PC-9 (cell line): Measurements from ENCODE around the gene ADGRB3. TPM values are rescaled to one million over a fixed set of nuclear protein-coding genes. Genes with fewer than 3 reads are reported as not detected.

Experiments
- BruUV-seq: library from RNA; stranded (reverse); fragments of 400-500 nt; replicated peaks from 2 replicates; lab custom pipeline; 2021; lab: Mats Ljungman, UMichigan
- CTCF ChIA-PET: fragments of 300-600 bp; sonication (Branson Sonifier 250); formaldehyde crosslinking; loops from one replicate; lab custom pipeline; 2022; ENCODE audit warnings: antibody characterized with exemption; lab: Charles Lee
- POLR2A ChIA-PET: fragments of 300-600 bp; sonication (Branson Sonifier 250); formaldehyde crosslinking; loops from one replicate; lab custom pipeline; 2022; ENCODE audit warnings: antibody characterized with exemption; ENCODE audit not compliant: unreplicated experiment; lab: Charles Lee
- DNase-seq, 2 experiments: peaks; one replicate each; pipeline versions ENCODE4 v3.0.0 to v3.0.0-alpha.2; 2015 to 2022; ENCODE audit warnings: mixed read lengths in 1 of 2
- H2AFZ ChIP-seq: fragments of 200-600 bp; sonication (generic); 2 replicates; pipeline ENCODE4 v1.8.1; 2017; ENCODE audit warnings: antibody characterized with exemption
- H3F3A ChIP-seq: fragments of 200-600 bp; sonication (generic); 2 replicates; pipeline ENCODE4 v1.8.1; 2017; ENCODE audit warnings: antibody characterized with exemption, mild to moderate bottlenecking, low read depth; ENCODE audit not compliant: insufficient read depth
- H3K27ac ChIP-seq: fragments of 200-600 bp; sonication (generic); 2 replicates; pipeline ENCODE4 v1.6.1; 2016; ENCODE audit warnings: mixed run types
- H3K27me3 ChIP-seq: fragments of 200-600 bp; sonication (generic); 2 replicates; pipeline ENCODE4 v1.6.1; 2016; ENCODE audit warnings: low read depth, mixed run types; ENCODE audit not compliant: insufficient read depth
- H3K36me3 ChIP-seq: fragments of 200-600 bp; sonication (generic); 2 replicates; pipeline ENCODE4 v1.6.1; 2016; ENCODE audit warnings: low read depth, mixed run types
- H3K4me1 ChIP-seq: fragments of 200-600 bp; sonication (generic); replicated peaks from 2 replicates; pipeline ENCODE4 v1.6.1; 2016; ENCODE audit warnings: mixed run types; ENCODE audit not compliant: insufficient read depth
- H3K4me2 ChIP-seq: fragments of 200-600 bp; sonication (generic); 2 replicates; pipeline ENCODE4 v1.6.1; 2017; ENCODE audit warnings: mixed run types
- H3K4me3 ChIP-seq: fragments of 200-600 bp; sonication (generic); 2 replicates; pipeline ENCODE4 v1.6.1; 2016; ENCODE audit warnings: mixed run types
- H3K79me2 ChIP-seq: fragments of 200-600 bp; sonication (generic); 2 replicates; pipeline ENCODE4 v1.6.1; 2017; ENCODE audit warnings: low read depth, mixed run types
- H3K9me2 ChIP-seq: fragments of 200-600 bp; sonication (generic); 2 replicates; pipeline ENCODE4 v1.8.1; 2017; ENCODE audit warnings: mild to moderate bottlenecking; ENCODE audit not compliant: insufficient read depth
- H3K9me3 ChIP-seq: fragments of 200-600 bp; sonication (generic); 2 replicates; pipeline ENCODE4 v1.8.1; 2016; ENCODE audit warnings: low read depth; ENCODE audit not compliant: insufficient read depth
- H4K20me1 ChIP-seq: fragments of 200-600 bp; sonication (generic); 2 replicates; pipeline ENCODE4 v1.8.1; 2017; ENCODE audit not compliant: insufficient read depth
- EZH2 ChIP-seq: fragments of 200-600 bp; sonication (generic); IDR thresholded peaks from 2 replicates; pipeline ENCODE4 v1.8.0; 2017; ENCODE audit warnings: antibody characterized with exemption, low read depth
- intact Hi-C: fragments of 100-400 bp; cut with micrococcal nuclease; formaldehyde crosslinking; loops from one replicate; pipeline ENCODE4 v1.10.0; 2022; ENCODE audit not compliant: unreplicated experiment
- total RNA-seq: library from RNA; stranded (reverse); gene quantifications from 2 replicates; pipeline ENCODE4 v1.2.3, GENCODE V29; 2021
- TF ChIP-seq, protein P1 (sequence below): fragments of 200-600 bp; sonication (generic); conservative IDR thresholded peaks from 2 replicates; pipeline ENCODE4 v1.6.1; 2017; ENCODE audit warnings: mixed run types, antibody characterized with exemption, mild to moderate bottlenecking, moderate library complexity

The ADGRB3 gene
- total RNA-seq, 1 experiment from 2014 or later: not detected

DNA sequence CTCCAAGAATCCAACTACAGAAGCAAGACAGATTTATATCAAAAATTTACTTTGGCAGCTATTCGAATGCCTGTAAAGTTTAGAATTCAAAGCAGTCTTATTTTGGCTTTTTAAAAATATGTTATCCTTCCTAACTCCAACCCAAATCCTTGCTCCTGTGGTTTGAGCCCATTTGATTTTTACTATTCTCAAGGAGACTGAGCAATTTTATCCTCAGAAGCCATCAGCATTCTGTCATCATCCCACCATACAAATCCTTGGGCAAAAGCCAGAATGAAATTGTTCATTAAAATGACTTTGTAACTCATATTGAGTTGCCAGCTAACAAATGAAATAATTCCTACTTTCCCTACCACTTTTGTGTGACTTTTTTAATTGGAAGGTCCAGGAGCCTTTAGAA, 392.8 kb downstream of the ADGRB3 start:
- Histone ChIP-seq H3K4me2 (no peak overlapping the region), H3K27me3 (no peaks in the 10 kb centered on the region), H2AFZ (no peak overlapping the region), H3K79me2 (no peaks in the 10 kb centered on the region), H3F3A (no peaks in the 10 kb centered on the region), H3K36me3 (no peaks in the 10 kb centered on the region), H3K27ac (no peak overlapping the region), H3K9me2 (no peaks in the 10 kb centered on the region), H4K20me1 (no peaks in the 10 kb centered on the region), H3K4me1 (no peaks in the 10 kb centered on the region), H3K9me3 (no peaks in the 10 kb centered on the region), H3K4me3 (no peak overlapping the region)
- DNase-seq: no peak
- no TSS peak for BruUV-seq
- POLR2A ChIA-PET: no interaction called here
- CTCF ChIA-PET: no interaction called here
- intact Hi-C loops: no loop called here
- no peak for TF ChIP-seq EZH2
- TF ChIP-seq, protein P1, sequence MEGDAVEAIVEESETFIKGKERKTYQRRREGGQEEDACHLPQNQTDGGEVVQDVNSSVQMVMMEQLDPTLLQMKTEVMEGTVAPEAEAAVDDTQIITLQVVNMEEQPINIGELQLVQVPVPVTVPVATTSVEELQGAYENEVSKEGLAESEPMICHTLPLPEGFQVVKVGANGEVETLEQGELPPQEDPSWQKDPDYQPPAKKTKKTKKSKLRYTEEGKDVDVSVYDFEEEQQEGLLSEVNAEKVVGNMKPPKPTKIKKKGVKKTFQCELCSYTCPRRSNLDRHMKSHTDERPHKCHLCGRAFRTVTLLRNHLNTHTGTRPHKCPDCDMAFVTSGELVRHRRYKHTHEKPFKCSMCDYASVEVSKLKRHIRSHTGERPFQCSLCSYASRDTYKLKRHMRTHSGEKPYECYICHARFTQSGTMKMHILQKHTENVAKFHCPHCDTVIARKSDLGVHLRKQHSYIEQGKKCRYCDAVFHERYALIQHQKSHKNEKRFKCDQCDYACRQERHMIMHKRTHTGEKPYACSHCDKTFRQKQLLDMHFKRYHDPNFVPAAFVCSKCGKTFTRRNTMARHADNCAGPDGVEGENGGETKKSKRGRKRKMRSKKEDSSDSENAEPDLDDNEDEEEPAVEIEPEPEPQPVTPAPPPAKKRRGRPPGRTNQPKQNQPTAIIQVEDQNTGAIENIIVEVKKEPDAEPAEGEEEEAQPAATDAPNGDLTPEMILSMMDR: no peak

DNA sequence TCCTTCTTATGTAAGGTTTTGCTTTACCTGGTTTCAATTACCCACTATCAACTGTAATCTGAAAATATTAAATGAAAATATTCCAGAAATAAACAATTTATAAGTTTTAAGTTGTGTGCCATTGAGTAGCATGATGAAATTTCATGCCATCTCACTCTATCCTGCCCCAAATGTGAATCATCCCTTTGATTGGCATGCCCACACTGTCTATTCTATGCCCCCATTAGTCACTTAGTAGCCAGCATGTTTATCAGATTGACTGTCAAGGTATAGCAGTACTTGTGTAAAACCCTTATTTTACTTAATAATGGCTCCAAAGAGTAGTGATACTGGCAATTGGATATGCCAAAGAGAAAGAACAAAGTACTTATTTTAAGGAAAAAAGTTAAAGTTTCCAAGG, 403.8 kb downstream of the ADGRB3 start:
- CTCF ChIA-PET: no interaction called here
- no peaks in the 10 kb centered on the region for H3K79me2 ChIP-seq
- H3K9me2 ChIP-seq: no peaks in the 10 kb centered on the region
- no peak overlapping the region for H3K4me2 ChIP-seq
- no peak overlapping the region for H3K27ac ChIP-seq
- H3K9me3 ChIP-seq: no peaks in the 10 kb centered on the region
- no peak for TF ChIP-seq EZH2
- TF ChIP-seq, protein P1: no peak
- no peaks in the 10 kb centered on the region for H3F3A ChIP-seq
- no peak for DNase-seq
- H3K4me3 ChIP-seq: no peak overlapping the region
- intact Hi-C loops: no loop called here
- H3K27me3 ChIP-seq: no peaks in the 10 kb centered on the region
- H4K20me1 ChIP-seq: no peaks in the 10 kb centered on the region
- POLR2A ChIA-PET: no interaction called here
- no peak overlapping the region for H2AFZ ChIP-seq
- H3K4me1 ChIP-seq: no peaks in the 10 kb centered on the region
- no TSS peak for BruUV-seq
- no peaks in the 10 kb centered on the region for H3K36me3 ChIP-seq

- Histone ChIP-seq H3K9me2 (no peaks in the 10 kb centered on the region), H3K27ac (no peak overlapping the region), H2AFZ (no peak overlapping the region), H3K79me2 (no peaks in the 10 kb centered on the region), H3K4me2 (no peak overlapping the region), H4K20me1 (no peaks in the 10 kb centered on the region), H3K27me3 (no peaks in the 10 kb centered on the region), H3K4me3 (no peak overlapping the region), H3K4me1 (no peaks in the 10 kb centered on the region), H3K36me3 (no peaks in the 10 kb centered on the region), H3F3A (no peaks in the 10 kb centered on the region), H3K9me3 (no peaks in the 10 kb centered on the region)
- no peak for TF ChIP-seq EZH2
- TF ChIP-seq, protein P1: no peak
- ChIA-PET CTCF (no interaction called here), POLR2A (no interaction called here)
- no peak for DNase-seq
- intact Hi-C loops: no loop called here
- BruUV-seq: no TSS peak
These were observed 407.2 kb downstream of the ADGRB3 start for GRCh38 chr6:69042297-69042696.
